ELR (cell line): ENCODE measurements around the gene SERPINA1.

Source experiments
- DNase-seq: peaks from one replicate; pipeline ENCODE4 v3.0.0-alpha.2; 2015; ENCODE audit warnings: low read depth

Gene SERPINA1

DNA sequence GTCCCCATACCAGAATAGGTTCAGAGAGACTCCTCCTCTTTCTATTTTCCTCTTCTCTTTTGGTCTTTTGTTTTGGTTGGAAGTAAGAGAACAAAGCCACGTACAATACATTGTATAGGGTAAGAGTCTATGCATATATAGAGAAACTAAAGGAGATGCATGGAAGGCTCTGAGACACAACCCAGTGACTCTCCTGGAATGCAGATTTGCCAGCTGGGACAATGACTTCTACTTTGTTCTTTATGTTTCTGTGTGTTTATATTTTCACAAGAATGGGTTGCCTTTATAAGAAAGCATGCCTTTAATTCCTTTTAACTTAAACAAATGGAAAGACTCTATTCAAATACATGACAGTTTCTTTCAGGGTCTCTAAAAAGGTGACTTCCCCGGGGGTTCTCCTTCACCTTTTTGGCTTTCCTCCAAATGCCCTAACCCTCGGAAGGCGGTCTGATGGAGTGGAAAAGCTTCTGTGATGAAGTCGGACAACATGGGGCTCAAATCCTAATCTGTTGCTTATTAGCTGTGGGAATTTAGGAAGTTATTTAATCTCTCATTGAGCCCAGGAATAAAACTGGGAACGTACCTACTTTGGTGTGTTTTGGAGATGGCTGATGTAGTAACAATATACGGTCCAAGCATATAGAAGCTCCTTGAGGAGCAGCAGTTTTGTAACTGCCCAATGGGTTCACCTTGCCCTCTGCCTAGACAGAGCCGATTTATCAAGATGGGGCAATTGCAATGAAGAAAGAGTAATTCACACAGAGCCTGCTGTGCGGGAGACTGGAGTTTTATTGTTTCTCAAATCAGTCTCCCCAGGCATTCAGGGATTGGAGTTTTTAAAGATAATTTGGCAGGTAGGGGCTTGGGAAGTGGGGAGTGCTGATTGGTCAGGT is 9.1 kb upstream of the SERPINA1 start:
- no peak for DNase-seq

DNA sequence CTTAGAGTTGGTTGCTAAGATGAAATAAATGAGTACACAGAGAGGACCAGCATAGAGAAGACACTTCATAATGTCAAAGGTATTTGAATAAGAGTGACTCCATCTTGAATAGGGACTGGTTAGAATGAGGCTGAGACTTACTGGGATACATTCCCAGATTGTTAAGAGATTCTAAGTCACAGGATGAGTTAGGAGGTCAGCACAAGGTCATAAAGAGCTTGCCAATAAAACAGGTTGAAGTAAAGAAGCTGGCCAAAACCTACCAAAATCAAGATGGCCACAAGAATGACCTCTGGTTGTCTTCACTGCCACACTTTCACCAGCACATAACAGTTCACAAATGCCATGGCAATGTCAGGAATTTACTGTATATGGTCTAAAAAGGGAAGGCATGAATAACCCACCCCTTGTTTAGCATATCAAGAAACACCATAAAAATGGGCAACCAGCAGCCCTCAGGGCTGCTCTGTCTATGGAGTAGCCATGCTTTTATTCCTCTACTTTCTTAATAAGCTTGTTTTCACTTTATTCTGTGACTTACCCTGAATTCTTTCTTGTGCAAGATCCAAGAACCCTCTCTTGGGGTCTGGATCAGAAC is 8.3 kb upstream of the SERPINA1 start:
- DNase-seq = no peak

DNA sequence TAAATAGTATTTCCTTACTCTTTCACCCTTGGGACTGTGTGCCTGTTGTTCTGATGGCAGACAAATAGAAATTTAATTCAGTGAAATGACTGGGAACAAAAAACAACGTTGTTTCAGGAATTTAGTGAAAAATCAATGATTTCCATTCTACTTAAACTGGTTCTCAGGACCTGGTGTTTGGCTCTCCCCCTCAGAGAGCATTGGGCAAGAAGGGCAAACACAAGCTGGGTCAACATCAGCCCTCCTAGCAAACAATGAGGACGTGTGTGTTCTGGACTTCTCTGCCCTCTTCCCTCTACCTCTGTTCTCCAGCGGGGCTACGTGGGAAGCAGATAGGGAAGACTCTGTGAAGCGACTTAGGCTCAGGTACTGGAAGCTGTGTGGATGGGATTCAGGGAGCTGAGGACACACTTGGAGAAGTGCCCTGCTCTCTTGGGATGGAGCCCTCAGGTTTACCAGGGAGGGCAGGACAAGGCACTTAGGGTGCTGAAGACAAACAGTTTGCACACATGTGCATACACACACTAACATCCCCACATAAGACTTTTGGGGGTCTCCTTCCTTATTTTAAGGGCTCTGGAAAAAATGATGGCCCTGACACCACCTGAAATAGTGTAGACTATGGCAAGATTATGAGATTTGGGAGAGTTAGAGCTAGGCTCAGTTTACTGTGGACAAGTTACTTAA is 7.6 kb upstream of the SERPINA1 start:
- no peak for DNase-seq

DNA sequence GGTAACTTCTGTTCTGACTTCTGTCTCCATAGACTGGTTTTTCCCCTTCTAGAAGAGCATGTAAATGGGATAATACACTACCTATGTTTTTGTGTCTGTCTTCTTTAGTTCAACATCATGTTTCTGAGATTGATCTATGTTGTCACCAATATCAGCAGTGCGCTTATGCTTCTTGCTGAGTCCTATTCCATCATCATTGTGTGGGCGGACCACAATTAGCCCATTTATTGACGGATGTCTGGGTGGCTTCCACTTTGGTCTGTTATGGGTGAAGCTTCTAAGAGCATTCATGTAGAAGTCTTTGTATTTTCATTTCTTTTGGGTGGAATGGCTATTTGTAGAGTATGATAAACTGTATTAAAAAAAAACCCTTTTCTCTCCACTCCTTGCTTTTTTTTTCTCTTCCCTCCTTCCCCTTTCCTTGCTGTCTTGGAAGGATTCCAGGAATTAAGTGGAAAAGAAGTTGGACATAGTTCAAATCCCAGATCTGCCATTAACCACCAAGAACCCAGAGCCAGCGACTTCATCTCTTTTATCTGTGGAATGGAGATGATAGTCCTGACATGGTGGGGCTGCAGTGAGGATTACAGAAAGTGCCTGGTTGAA is 7.0 kb upstream of the SERPINA1 start:
- no peak for DNase-seq

DNA sequence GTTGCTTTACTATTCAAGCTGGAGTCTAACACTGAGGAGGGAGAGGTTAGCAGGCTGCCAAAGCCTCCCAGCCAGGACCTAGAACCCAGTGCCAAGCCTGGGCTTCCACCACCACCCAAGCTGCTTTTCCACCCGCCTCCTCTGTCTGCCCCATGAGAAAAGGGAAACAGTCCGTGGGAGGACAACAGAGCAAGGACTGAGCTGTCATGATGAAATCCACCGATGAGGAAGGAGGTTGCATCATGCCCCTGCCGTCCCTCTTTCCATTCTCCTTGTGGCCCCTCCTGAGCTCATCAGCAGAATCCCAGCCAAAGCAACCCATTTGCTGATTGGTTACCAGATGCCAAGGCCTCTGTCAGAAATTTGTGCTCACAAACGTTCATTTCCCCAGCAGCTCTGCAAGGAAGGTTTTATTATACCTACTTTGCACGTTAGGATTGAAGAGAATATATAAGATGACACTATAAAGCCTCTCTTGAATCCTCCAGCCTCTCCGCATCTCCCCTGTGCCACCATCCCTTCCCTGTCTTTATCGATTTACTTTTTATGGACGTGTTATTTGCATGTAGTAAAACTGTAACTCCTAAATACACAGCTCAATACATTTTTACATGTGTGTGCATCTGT is 6.3 kb upstream of the SERPINA1 start:
- DNase-seq = peak; percentile 68

DNA sequence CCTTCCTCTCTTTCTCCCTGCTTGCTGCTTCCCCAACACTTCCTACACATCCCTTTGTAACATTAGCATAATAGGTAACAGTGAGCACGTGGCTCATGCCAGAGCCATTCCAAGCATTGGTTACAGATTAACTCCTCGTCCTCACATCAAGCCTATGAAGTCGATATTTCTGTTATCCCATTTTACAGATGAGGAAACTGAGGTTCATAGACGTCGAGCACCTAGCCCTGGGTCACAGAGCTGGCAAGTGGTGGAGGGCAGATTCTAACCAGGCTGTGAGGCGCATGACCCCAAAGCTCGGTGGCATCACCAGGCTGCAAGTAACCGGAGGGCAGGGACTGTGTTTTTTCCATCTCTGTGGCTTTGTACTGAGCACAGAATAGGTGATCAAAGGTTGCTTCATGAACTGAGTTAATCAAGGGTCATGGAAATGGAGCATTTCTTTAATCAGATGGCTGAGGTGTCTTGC is 5.7 kb upstream of the SERPINA1 start:
- DNase-seq = no peak

DNA sequence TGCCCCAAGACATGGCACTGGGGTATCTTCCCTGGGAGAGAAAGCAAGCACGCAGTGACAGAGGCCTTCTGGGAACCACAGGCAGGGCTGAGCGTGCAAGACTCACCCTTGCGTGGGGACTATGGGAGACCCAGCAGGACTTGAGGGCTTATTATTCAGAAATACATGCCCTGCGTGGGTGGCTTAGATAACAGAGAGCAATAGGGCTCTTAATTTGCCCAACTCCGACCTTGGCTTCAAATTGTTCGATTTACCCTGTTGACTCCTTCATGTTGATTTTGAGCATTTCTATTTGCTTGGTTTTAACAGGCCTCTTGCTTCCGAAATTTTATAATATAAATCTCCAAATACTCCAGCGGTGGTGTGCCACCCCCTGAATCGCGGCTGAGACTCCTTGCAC is 5.1 kb upstream of the SERPINA1 start:
- no peak for DNase-seq

DNA sequence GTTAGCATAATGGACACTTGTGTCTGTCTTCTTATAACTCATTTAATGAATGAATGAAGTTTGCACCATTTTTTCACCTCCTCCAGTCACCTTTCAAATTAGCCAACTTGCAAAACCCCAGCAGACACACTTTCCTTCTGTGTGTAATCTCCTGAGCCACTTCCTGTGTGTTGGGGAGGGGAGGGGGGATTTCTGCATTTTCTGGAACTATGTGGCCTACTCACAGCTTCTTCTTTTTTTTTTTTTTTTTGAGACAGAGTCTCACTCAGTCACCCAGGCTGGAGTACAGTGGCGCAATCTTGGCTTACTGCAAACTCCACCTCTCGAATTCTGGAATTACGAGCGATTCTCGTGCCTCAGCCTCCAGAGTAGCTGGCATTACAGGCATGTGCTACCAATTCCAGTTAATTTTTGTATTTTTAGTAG is 4.1 kb upstream of the SERPINA1 start:
- DNase-seq = peak; percentile 85

DNA sequence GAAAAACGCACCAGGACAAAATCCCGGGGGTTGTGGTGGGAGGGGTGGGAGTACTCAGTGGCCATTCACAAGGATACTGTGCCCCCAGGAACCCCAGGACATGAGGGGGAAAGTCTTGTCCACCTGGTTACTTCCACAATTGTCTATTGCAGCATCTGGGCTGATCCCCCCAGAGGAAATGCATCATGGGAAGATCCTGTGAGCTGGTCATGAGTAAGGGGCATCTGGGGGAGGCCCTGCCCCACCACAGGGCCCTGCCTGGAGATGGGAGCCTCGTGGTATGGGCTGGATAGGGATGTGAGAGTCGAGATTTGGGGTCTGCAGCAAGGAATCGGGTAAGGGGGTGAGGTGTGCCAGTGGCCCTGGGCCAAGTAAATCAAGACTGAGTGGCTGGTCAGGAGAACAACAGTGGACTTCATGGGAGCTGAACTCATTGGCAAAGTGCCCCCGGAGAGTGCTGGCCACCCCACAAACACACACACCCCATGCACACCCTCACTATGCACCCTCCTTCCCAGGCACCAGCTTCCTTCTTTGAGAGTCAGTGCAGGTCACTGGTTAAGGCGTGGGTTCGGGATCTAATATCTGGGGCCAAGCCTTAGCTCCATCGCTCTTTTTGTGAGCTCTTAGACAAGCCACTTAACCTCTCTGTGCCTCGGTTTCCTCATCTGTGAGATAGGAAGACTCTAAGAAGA is 3.0 kb upstream of the SERPINA1 start:
- DNase-seq = no peak

DNA sequence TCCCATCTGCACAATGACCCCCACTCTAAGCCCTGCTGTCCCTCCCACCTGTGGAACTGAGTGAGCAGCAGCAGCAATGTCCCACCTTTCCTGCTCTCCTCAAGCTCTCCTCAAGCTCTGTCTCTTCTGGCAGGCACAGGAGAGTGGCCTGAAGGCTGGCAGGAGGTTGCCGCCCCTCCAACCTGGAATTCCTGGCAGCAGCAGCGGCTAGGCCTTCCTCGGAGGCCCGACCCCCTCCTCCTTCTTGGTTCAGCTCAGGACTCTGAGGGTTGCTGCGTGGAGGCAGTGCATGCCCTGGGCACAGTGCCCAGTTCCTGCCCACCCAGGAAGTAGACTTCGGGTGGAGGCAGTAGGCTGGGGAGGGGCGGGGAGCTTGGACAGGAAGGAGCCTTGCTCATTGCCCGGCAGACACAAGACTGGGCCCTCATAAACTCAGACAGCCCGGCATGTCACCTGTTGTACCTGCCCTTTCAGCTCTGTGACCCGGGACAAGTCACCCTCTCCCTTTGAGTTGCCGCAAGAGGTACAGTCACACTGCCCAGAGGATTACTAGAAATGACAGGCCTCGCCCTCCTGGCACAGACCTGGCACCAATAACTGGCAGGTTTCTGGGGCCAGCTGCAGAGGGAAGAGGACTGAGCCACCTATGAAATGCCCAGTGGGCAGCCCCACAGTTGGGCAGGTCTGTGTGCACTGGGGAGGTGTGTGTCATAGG is 2.1 kb upstream of the SERPINA1 start:
- peak; percentile 60 for DNase-seq

DNA sequence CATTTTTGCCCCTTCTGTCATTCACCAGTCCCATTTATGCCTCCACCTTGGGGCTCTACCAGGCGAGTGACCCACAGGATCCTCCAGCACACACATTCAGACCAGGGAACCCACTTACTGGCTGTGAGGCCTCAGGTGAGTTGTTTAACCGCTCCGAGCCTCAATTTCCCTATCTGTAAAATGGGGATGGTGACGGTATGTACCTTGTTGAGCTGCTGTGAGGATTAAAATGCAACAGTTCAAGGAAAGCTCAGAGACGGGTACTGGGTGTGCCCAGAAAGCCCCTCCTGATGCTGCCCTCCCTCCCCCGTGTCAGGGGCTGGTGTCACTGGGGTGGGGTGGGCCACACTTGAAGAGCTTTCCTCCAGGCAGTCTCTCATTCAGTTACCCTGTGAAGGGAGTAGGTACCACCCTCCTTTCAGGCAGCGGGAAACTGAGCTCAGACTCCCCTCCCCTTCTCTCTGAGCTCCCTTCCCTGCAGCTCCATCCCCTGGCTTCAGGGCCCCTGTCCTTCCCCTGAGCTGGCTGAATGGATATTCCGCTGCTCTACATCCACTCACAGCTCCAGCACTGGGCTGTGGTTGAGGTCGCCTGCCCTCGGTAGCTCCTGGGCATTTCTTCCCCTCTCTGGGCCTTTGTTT is 1.4 kb upstream of the SERPINA1 start:
- no peak for DNase-seq

DNA sequence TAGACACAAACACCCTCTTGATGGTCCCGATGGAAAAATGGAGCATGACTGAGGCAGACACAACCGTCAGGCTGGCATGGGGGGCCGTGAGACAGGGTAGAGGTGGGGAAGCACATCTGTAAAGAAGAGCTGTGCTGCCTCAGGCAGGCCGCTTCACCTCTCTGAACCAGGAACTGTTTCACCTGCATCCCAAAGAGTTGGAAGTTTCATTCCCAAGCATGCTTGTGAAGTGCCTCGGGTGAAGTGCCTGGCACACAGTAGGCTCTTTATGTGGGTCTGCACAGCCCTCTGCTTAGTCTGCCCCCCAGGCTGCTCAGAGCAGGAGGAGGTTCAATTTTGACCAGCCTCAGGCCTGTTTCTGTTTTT is 685 bp upstream of the SERPINA1 start:
- DNase-seq = no peak

DNA sequence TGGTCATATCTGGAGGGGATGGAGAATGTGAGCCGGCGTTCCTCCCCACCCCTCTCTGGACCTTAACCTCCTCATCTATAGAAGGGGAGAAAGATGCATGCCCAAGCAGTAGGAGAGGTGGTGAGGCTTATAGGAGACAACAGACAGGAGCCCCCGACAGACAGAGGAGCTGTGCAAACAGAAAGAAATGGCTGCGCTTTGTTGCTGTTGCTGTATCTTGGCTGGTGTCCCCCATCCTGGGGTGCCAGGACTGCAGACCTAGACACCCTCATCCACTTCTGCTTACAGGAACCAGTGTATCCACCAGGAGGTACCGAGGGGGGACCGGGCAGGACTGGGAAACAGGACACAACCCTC is 397 bp downstream of the SERPINA1 start:
- DNase-seq = no peak

DNA sequence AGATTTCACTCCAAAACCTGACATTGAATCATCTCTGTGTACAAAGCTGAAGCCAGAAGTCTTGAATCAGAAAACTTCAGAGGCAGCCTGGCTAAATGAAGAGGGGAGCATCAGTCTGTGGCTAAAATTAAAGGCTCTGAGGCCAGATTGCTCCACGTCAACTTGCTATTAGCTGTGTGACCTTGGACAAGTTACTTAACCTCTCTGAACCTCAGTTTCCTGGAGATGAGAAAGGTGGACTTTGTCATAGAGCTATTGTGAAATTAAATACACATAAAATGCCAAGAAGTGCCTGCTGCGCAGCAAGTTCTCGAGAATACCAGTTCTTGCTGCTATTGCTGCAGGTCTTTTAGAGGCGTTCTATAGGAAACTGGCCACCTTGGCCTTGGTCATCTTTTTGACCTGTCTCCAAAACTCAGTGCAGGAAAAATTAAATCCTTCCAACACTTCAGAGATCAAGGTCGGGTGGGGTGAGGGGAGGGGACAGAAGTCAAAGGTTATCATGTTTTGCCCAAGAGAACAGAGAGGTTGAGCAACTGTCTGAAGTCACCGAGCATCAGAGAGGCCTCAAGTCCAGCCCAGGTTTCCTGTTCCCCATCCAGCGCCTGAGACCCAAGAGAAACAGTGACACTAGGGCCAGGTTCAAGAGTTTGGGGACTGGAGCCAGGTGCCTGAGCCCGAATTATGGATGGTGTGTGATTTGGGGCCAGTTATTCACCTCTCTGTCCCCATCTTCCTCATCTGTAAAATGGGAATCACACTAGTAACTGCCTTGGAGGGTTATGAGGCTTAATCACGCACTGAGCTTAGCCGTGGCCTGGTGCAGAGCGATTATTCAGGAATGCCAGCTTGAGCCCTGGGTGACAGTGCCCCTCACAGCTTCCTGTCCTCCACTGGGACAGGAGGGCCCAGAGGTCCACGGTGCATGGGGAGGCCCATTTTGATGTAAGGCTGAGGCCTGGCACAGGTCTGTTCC is 1.1 kb downstream of the SERPINA1 start:
- no peak for DNase-seq

DNA sequence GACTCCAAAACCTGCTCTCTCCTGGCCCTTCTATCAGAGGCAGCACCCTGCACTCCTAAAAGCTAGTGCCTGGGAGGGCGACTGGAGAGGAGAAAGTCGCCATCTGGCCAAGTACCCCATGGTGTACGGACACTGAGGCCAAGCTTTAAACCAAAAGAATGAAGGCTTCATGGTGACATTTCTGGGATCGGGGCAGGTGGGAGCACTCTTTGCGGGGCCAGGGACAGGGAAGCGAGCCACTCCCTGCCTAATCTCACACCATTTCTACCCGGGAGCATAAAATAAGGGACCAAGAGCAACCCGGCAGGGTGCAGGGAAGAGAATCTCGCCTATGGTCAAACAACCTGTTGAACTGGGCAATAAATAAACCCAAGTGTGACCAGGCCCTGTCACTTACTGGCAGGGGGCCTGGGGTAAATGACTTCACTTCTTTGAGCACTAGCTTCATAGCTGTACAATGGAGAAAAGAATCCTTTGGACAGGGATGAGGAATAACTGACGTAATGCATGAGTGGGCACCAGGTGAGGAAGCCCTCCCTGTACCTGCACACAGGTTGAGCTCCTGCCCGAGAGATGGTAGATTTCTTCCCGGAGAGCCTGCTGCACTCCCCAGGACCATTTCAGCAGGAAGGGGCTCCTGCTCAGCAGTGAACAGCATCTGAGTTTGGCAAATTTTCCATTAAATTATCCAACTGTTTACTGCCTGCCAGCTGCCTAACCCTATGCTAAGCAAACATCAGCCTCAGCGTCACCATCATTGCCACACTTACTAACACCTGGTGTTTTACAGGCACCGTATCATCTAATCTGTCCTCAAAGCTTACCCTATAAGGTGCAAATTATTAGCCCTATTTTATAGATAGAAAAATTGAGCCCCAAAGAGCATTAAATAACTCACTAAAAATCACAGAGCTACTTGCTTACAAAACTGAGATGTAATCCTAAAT is 2.0 kb downstream of the SERPINA1 start:
- DNase-seq = no peak

DNA sequence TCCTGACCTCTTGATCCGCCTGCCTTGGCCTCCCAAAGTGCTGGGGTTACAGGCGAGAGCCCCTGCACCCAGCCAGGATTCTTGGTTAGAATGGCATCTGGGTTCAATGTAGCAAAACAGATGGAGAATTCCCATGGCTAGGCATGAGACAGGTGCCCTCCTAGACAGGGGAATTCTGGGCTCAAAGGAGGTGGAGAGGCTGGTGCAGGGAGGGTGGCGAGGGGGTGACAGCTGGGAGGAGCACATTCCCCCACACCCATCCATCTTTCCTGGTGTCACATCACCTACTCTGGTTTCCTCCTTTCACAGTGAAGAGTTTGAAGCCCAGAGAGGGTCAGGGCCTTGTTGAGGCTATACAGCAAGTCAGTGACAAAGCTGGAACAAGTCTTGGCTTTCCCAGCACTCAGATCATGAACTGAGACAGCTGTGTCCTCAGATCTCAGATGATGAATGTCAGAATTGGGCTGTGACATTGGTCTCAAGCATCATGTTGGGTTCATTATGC is 2.8 kb downstream of the SERPINA1 start:
- no peak for DNase-seq

DNA sequence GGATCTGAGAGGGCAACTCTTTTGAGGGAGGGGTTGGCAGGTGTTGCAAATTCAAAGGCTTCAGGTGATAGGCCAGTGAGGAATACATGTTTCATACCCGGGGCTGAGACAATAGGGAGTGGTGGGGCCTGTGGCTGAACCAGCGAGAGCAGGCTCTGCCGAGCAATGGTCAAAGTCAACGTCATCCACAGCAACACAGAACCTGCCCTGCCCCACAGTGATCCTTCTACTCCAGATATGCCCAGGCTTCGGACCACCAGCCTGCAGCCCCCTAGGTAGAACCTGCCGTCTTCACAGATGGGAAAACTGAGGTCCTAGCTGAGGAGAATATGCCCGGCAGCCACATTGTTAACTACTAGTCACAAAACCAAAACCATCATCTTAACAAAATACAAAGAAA is 4.1 kb downstream of the SERPINA1 start:
- no peak for DNase-seq

DNA sequence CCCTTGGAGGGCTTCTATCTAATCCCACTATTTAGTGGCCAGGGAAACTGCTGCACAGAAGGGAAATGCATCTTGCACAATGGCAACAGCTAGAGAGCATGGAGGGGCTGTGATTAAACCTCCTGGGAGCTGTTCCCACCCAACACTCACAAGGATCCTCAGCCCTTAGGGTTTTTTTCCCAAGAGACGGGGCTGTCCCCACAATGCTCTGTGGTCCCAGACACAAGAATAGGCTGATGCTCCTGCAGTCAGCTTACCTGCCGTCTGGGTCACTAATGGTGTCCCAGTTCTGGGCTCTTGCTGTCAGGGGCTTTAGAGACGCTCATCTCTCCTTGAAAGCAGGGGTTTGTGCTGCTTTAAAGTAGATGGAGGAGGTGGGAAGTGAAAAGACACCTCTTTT is 4.6 kb downstream of the SERPINA1 start:
- no peak for DNase-seq
